ENCODE data around the gene TMOD3. TPM values are rescaled to one million over a fixed set of nuclear protein-coding genes. Genes with fewer than 3 reads are reported as not detected.

Gene TMOD3
- total RNA-seq, 1 donor from 2014 or later: 37.1 TPM

Small RNA genes lying within 50 kb of the gene (small RNA-seq; reads per million reads assigned to genes)
- not detected for gene AC090971.5 (ENCODE audit: low replicate concordance)
- not detected for gene RF00017 (ENCODE audit: low replicate concordance)
- not detected for gene RF00019 (ENCODE audit: low replicate concordance)
- gene RNU6-90P (ENCODE audit: low replicate concordance): not detected

Other genes with a start within 250 kb of the TMOD3 start
- 136 TPM for gene DMXL2, start 206.9 kb upstream of the TMOD3 start, total RNA-seq
- gene SCG3, start 148.2 kb upstream of the TMOD3 start, total RNA-seq: 54.8 TPM
- 14.0 TPM for gene LYSMD2, start 92.0 kb upstream of the TMOD3 start, total RNA-seq
- gene TMOD2, start 78.1 kb upstream of the TMOD3 start, total RNA-seq: 208 TPM
- gene LEO1, start 142.1 kb downstream of the TMOD3 start, total RNA-seq: 32.9 TPM
- 64.2 TPM for gene MAPK6, start 189.6 kb downstream of the TMOD3 start, total RNA-seq

Measured in temporal lobe (tissue), 2 donors.